Cardiac fibroblast (primary cell): ENCODE data around the gene ATG10.

ENCODE experiments used
- DNase-seq, 2 donors: peaks; one replicate each; pipeline versions ENCODE4 v3.0.0 to v3.0.0-alpha.2; 2010; ENCODE audit warnings: low read depth in 2 of 2
- H3K4me3 ChIP-seq, 2 donors: replicated peaks in 1 of 2; 1 replicate in 1 of 2; 2 replicates in 1 of 2; pipeline ENCODE4 v1.5.1; 2011; ENCODE audit warnings: low read depth in 2 of 2, low read length in 2 of 2, mild to moderate bottlenecking in 2 of 2, moderate library complexity in 1 of 2
- TF ChIP-seq, protein P1 (sequence below): IDR thresholded peaks from one replicate; pipeline ENCODE4 v1.5.1; 2011; ENCODE audit warnings: low read depth, mild to moderate bottlenecking, low read length, inconsistent platforms

ATG10 gene

DNA sequence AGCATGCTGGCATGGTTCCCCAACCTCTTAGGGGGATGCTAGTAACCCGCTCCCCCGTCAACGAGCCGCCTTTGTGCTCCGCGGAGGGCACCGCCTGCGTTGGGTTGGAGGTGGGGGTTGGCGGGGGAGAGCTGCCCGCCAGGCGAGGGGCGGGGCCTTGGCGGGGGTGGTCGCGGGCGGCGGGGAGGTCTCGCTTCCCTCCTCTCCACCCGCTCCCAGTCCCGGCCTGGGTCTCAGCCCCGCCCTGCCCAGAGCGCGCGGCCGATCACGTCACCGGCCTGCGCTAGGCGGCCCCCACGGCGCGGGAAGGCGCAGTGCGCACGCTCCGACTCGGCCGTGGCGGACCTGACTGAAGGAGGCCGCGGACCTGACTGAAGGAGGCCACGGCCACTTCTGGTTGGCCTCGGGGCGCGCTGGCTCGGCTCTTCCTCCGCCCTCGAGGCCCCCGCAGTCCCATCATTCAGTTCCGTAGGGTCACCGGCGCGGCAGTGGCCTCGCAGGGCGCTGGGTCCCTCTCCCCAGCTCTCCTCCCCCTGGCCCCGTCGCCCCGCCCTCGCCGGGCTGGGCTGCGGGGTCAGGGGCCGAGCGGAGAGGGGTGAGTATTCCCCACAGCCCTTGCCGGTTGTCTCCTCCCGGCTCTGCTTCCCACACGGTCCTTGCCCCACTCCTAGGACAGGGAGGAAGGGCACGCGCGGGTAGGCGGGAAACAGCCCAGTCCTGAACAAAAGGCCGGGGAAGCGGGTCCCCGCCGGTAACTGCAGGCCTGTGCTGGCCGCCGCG, at the start of gene ATG10:
Gene ATG10, plus strand, starts transcription at position 312 of the 780 bp plus-strand sequence. CDS start 15,548 bp downstream, outside the sequence.
- DNase-seq = peak; percentile 91 to 97
- H3K4me3 ChIP-seq = peak within 1 kb of the TSS; percentile 66 to 74
- TF ChIP-seq, protein P1, sequence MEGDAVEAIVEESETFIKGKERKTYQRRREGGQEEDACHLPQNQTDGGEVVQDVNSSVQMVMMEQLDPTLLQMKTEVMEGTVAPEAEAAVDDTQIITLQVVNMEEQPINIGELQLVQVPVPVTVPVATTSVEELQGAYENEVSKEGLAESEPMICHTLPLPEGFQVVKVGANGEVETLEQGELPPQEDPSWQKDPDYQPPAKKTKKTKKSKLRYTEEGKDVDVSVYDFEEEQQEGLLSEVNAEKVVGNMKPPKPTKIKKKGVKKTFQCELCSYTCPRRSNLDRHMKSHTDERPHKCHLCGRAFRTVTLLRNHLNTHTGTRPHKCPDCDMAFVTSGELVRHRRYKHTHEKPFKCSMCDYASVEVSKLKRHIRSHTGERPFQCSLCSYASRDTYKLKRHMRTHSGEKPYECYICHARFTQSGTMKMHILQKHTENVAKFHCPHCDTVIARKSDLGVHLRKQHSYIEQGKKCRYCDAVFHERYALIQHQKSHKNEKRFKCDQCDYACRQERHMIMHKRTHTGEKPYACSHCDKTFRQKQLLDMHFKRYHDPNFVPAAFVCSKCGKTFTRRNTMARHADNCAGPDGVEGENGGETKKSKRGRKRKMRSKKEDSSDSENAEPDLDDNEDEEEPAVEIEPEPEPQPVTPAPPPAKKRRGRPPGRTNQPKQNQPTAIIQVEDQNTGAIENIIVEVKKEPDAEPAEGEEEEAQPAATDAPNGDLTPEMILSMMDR = no peak

DNA sequence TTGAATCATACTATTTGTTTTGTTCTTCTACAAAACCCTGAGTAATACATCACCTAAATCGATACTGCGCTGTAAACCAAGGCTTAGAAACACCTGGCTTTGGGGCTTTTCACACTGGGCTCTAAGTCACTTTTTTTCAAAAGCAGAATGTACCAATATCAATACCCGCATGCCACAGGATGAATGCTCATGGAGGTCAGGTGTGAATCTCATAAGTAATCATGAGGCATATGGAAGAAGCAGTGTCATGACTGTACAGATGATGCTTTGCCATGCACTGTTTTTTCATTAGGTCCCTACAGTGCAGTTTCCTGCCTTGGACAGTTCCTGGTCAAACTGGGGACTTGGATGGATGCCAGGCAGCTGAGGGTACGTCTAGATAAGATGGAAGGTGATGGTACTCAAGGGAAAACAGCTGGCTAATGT, 49.0 kb upstream of the ATG10 start:
- H3K4me3 ChIP-seq = no peak overlapping the region
- no peak for DNase-seq
- TF ChIP-seq, protein P1 = no peak

DNA sequence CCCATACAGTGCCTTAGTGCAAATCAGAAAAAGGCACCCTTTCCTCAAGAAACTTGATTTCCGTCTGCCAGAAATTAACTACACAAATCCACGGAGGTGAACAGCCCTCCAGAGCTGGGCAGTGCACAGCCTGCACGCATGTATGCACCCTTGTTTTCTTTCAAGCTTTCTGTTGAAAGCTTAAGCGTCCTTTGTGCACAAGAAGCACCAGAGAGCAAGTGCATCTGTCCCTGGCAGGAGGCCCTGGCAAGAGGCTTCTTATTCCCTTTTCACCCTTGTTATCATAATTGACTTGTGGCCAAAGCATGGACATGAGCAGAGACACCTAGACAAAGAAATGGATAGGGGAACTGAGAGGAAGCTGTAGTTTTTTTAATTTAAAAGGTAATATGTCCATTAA, 47.4 kb upstream of the ATG10 start:
- TF ChIP-seq, protein P1 = no peak

DNA sequence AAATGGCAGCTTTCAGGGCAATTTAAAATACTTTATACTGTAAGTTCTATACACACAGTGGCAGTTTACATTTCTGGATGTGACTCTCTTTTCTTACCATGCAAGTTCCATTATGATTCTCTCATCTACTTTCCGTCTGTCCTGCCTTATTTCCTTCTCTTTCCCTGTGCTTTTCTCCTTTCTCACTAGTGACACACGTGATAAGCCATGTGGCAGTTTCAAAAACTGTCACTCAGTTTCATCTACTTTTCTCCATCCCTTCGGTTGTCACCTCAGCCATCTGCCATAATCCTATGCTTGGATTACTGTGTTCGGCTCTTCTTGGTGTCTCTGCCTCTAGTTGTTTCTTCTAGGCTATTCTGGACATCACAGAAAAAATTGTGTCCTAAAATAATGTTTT, 46.8 kb upstream of the ATG10 start:
- no peak for DNase-seq
- TF ChIP-seq, protein P1 = no peak
- H3K4me3 ChIP-seq = no peak overlapping the region

More for the DNA sequence above, 47.4 kb upstream of the ATG10 start:
- DNase-seq = no peak
- no peak overlapping the region for H3K4me3 ChIP-seq

DNA sequence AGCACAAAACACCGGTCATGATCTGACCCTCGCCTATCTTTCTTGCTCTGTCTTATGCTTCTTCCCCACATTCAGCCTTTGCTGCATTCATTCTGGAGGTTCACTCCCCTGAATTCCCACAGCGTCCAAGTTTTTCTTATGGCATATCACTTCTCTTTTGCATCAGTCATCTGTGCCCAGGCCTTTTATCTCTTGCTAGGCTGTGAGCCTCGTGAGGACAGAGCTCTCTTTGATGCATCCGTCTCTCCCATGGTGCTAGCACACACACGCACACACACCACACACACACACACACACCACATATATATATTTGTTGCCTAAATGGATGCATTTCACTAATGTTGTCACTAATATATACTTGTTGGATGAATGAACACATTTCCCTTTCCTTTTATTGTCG, 45.8 kb upstream of the ATG10 start:
- H3K4me3 ChIP-seq = no peak overlapping the region
- no peak for DNase-seq
- TF ChIP-seq, protein P1 = no peak

DNA sequence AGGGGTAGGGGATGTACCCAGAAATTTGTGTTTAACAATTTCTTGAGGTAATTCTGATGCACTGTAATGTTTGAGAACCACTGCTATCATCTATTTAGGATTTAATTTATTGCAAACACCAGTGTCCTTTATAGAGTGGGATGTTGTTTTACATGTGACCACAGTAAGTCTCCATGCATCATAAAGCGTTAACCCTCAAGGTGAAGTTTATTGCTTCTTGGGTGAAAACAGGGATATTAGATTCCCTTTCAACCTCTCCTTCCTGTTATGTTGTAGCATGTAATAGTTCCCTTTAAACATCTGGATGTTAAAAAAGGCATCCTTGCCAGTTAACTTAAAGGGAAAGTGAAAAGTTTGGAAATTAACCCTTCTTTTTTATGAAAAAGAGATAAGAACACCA, 35.8 kb upstream of the ATG10 start:
- H3K4me3 ChIP-seq = no peak overlapping the region
- TF ChIP-seq, protein P1 = no peak
- no peak for DNase-seq
